Right atrium auricular region (tissue), 2 donors: ENCODE results near the gene IPO11. TPM values are rescaled to one million over a fixed set of nuclear protein-coding genes. Genes with fewer than 3 reads are reported as not detected.
"Not testable (repeated sequence)": the region's sequence is repeated elsewhere in the genome, so short reads cannot be mapped to it uniquely, and the experiment has no call there.

ENCODE experiments used
- DNase-seq: peaks from one replicate; pipeline ENCODE4 v3.0.0-alpha.2; 2019; ENCODE audit warnings: low spot score
- H3K27ac ChIP-seq, 2 donors: fragments of 200-600 bp; sonication (generic); 1 replicate in 1 of 2; 2 replicates in 1 of 2; pipeline ENCODE4 v1.5.1; 2016 to 2019
- H3K27me3 ChIP-seq, 2 donors: fragments of 200-600 bp; sonication (generic); one replicate each; pipeline versions ENCODE4 v1.5.1 to v1.6.0; 2017 to 2019
- H3K36me3 ChIP-seq: fragments of 200-600 bp; sonication (generic); one replicate; pipeline ENCODE4 v1.5.1; 2016
- H3K4me1 ChIP-seq, 2 donors: fragments of 200-600 bp; sonication (generic); one replicate each; pipeline versions ENCODE4 v1.5.1 to v1.6.0; 2017 to 2019
- H3K4me3 ChIP-seq, 2 donors: fragments of 200-600 bp; sonication (generic); 1 replicate in 1 of 2; 2 replicates in 1 of 2; pipeline ENCODE4 v1.5.1; 2017 to 2019; ENCODE audit warnings: mild to moderate bottlenecking in 1 of 2, moderate library complexity in 1 of 2
- H3K9me3 ChIP-seq, 2 donors: fragments of 200-600 bp; sonication (generic); one replicate each; pipeline ENCODE4 v1.5.1; 2019
- total RNA-seq, 2 donors: library from RNA; depleted of rRNA; stranded (reverse); fragments of >200 nt; gene quantifications; one replicate each; pipeline ENCODE4 v1.1.0, GENCODE V29; 2016
- TF ChIP-seq, protein P1 (sequence below), 2 donors: fragments of 200-600 bp; sonication (generic); IDR thresholded peaks; one replicate each; pipeline ENCODE4 v1.5.1; 2019; ENCODE audit warnings: antibody characterized with exemption in 2 of 2

The IPO11 gene
- total RNA-seq, 2 donors from 2014 or later, result 19.2 to 24.6 TPM

DNA sequence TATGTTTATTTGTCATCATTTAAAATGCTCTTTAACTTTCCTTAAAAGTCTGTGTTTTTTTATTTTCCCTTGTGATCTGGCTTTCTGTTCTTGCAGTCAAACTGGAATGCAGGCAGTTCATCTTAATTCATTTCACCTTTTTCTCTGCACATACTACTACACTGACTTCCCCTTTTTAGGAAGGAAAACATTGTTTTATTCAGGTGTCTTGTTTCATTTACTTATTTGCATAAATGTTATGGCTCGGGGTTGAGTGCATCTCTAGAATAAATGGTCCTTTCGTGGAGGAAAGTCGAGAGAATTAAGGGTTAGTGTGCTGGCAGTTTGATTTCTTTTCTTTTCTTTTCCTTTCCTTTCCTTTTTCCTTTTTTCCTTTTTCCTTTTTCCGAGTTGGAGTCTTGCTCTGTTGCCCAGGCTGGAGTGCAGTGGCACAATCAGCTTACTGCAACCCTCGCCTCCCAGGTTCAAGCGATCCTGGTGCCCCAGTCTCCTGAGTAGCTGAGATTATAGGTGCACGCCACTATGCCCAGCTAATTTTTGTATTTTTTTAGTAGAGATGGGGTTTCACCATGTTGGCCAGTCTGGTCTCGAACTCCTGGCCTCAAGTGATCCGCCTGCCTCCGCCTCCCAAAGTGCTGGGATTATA, 90.0 kb downstream of the IPO11 start:
- Histone ChIP-seq H3K27ac (no peak overlapping the region), H3K4me1 (no peaks in the 10 kb centered on the region), H3K27me3 (no peaks in the 10 kb centered on the region), H3K4me3 (no peak overlapping the region), H3K36me3 (peaks cover 8% of the 10 kb centered on the region), H3K9me3 (no peaks in the 10 kb centered on the region)
- TF ChIP-seq, protein P1, sequence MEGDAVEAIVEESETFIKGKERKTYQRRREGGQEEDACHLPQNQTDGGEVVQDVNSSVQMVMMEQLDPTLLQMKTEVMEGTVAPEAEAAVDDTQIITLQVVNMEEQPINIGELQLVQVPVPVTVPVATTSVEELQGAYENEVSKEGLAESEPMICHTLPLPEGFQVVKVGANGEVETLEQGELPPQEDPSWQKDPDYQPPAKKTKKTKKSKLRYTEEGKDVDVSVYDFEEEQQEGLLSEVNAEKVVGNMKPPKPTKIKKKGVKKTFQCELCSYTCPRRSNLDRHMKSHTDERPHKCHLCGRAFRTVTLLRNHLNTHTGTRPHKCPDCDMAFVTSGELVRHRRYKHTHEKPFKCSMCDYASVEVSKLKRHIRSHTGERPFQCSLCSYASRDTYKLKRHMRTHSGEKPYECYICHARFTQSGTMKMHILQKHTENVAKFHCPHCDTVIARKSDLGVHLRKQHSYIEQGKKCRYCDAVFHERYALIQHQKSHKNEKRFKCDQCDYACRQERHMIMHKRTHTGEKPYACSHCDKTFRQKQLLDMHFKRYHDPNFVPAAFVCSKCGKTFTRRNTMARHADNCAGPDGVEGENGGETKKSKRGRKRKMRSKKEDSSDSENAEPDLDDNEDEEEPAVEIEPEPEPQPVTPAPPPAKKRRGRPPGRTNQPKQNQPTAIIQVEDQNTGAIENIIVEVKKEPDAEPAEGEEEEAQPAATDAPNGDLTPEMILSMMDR (IDR thresholded peaks at IDR 0.05), result no peak
- DNase-seq, result no peak

- TF ChIP-seq, protein P1 (IDR thresholded peaks at IDR 0.05), result no peak
- H3K36me3 ChIP-seq, result peaks cover 8% of the 10 kb centered on the region
- H3K27me3 ChIP-seq, result no peaks in the 10 kb centered on the region
- H3K27ac ChIP-seq, result no peak overlapping the region
- H3K4me1 ChIP-seq, result no peaks in the 10 kb centered on the region
- H3K4me3 ChIP-seq, result no peak overlapping the region
- DNase-seq, result no peak
- H3K9me3 ChIP-seq, result no peaks in the 10 kb centered on the region
Observed at GRCh38 chr5:62504129-62504528, 91.6 kb downstream of the IPO11 start.

DNA sequence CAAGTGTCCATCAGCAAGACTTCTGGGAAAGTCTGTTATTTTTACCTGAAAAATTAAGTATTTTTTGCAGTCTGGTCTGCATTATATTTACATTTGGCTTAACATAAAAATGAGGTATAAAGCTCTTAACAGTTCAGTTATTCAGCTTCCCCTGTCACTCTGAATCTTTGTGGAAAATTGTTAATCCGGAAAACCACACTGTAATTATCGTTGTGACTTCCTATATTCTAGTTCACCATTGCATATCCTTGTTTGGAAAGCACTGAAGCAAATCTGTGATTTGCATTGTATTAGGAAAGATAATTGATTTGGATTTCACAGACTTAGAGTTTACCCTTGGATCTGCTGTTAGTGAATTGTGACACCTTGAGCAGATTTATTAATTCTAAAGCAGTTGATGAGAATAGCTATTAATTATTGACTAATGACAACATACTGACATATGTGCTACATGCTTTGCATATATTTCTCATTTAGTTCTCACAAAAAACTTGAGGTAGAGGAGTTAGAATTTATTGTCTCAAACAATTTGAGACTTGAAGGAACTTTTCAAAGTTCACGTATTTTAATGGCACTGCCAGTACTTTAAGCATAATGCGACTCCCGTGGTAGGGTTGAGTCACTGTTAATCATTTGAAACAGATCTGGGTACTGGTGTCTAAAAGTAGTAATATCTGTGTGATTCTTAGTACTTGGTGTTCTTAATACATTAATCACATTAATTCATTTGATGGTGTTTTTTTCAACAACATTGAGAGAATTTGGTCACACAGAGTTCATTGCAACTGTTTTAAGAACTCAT, 94.3 kb downstream of the IPO11 start:
- no peak for DNase-seq
- no peaks in the 10 kb centered on the region for H3K9me3 ChIP-seq
- H3K4me1 ChIP-seq, result peaks cover 0 to 15% of the 10 kb centered on the region in 2 donors
- TF ChIP-seq, protein P1 (IDR thresholded peaks at IDR 0.05), result no peak
- no peak overlapping the region for H3K27ac ChIP-seq
- H3K4me3 ChIP-seq, result no peak overlapping the region
- no peaks in the 10 kb centered on the region for H3K27me3 ChIP-seq
- no peaks in the 10 kb centered on the region for H3K36me3 ChIP-seq

- H3K27me3 ChIP-seq, H3K9me3 ChIP-seq, H3K27ac ChIP-seq, DNase-seq, H3K36me3 ChIP-seq, H3K4me3 ChIP-seq: not testable (repeated sequence)
- H3K4me1 ChIP-seq, result peaks cover 0 to 15% of the 10 kb centered on the region in 2 donors
Observed at GRCh38 chr5:62508760-62509159, 96.2 kb downstream of the IPO11 start.

DNA sequence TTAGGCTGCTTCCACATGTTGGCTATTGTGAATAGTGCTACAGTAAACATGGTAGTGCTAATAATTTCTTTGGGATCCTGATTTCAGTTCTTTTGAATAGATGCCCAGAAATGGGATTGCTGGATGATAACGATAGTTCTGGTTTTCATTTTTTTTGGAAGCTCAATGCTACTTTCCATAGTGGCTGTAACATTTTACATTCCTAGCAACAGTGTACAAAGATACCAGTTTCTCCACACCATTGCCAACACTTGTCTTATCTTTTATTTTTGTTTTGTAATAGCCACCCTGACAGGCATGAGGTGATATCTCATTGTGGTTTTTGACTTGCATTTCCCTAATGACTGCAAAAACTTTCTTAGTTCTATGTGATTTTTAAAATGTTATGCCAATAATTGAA, 97.2 kb downstream of the IPO11 start:
- Histone ChIP-seq H3K36me3 (no peaks in the 10 kb centered on the region), H3K4me1 (peaks cover 0 to 15% of the 10 kb centered on the region in 2 donors), H3K27me3 (no peaks in the 10 kb centered on the region), H3K9me3 (no peaks in the 10 kb centered on the region), H3K27ac (no peak overlapping the region), H3K4me3 (no peak overlapping the region)
- no peak for DNase-seq
- TF ChIP-seq, protein P1 (IDR thresholded peaks at IDR 0.05), result no peak

GRCh38 chr5:62513085-62513484, 100.5 kb downstream of the IPO11 start:
- not testable (repeated sequence) for H3K36me3 ChIP-seq, H3K27ac ChIP-seq, H3K4me3 ChIP-seq, DNase-seq, H3K27me3 ChIP-seq, H3K9me3 ChIP-seq
- peaks cover 0 to 15% of the 10 kb centered on the region in 2 donors for H3K4me1 ChIP-seq
